Activated T-cell treated with anti-CD3 and anti-CD28 coated beads, Interleukin-2, amount 50 U/mL, for 24 hours (primary cell): Measurements from ENCODE around the gene KCNH6.
A peak's percentile ranks its signal among the peaks of the same experiment; 100 is the strongest.

Experiments
- DNase-seq: peaks from one replicate; pipeline ENCODE4 v3.0.0-alpha.2; 2020
- H3K27ac Mint-ChIP-seq: 2 replicates; pipeline ENCODE4 v1.8.0; 2020; ENCODE audit warnings: mild to moderate bottlenecking, mixed read lengths
- H3K27me3 Mint-ChIP-seq: 2 replicates; pipeline ENCODE4 v1.8.0; 2020; ENCODE audit warnings: mixed read lengths
- H3K36me3 Mint-ChIP-seq: 2 replicates; pipeline ENCODE4 v1.8.0; 2020; ENCODE audit warnings: low read depth, mixed read lengths
- H3K4me1 Mint-ChIP-seq: 2 replicates; pipeline ENCODE4 v1.8.0; 2020; ENCODE audit warnings: low read depth, mixed read lengths
- H3K4me3 Mint-ChIP-seq: 2 replicates; pipeline ENCODE4 v1.8.0; 2020; ENCODE audit warnings: mild to moderate bottlenecking, moderate library complexity, mixed read lengths
- H3K9me3 Mint-ChIP-seq: 2 replicates; pipeline ENCODE4 v1.8.0; 2020; ENCODE audit warnings: mixed read lengths

Gene KCNH6

GRCh38 chr17:63544467-63545301, 21.5 kb downstream of the KCNH6 start:
- DNase-seq: no peak
- Mint-ChIP-seq H3K4me3 (no peak overlapping the region), H3K36me3 (peaks cover 1% of the 10 kb centered on the region), H3K27me3 (peaks cover 9% of the 10 kb centered on the region), H3K9me3 (no peaks in the 10 kb centered on the region), H3K4me1 (peaks cover 5% of the 10 kb centered on the region), H3K27ac (no peak overlapping the region)

DNA sequence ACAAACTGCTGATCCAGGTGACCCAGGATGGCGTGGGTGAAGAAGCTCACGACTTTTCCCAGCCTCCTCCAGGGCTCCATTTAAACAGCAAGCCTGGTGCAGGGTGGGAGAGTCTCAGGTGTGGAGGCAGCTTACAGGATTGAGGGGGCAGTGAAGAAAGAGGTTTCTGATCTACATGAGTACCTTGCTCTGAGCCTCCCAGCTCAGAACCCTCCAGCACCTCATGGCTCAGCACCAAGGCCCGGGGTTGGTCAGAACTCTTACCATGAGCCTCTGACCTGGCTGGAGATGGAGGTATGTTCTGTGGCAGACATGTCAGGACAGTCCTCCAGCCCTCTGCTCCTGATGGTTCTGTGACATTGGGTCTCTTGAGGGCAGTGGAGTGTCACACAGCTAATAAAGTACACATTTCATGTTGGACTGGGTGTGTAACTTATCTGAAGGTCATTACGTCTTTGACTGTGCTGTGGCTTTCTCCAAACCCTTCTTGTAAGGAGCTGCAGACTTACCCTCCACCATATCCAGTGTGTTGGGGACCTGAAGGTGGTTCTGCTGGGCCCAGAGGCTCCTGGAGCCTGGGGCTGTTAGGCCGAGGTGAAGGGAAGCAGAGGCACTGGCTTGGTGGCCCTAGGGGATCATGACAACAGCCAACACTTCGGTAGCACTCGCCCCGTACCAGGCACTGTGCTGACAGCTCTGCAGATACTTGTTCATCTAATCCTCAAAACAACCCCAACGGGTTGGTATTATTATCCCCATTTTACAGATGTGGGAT, 23.3 kb downstream of the KCNH6 start:
- Mint-ChIP-seq H3K36me3 (peaks cover 15% of the 10 kb centered on the region), H3K4me1 (peaks cover 7% of the 10 kb centered on the region), H3K27me3 (no peaks in the 10 kb centered on the region), H3K9me3 (no peaks in the 10 kb centered on the region), H3K4me3 (no peak overlapping the region), H3K27ac (no peak overlapping the region)
- DNase-seq: peak; percentile 22

DNA sequence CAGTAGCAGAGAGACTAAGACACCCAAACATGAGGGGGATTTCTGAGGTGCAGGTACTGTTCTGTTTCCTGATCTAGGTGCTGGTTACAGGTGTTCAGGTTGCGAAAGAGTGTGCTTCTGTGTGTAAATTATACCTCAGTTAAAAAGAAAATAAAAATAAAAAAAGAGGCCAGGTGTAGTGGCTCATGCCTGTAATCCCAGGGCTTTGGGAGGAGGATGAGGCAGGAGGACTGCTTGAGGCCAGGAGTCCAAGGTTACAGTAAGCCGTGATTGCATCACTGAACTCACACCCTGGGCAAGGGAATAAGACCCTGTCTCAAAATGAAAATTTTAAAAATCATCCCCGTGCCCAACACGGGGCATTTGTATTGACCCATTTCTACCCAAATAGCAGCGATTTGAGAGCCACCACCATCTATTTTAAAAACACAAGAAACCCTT, 23.9 kb downstream of the KCNH6 start:
- Mint-ChIP-seq H3K4me3 (no peak overlapping the region), H3K36me3 (peaks cover 19% of the 10 kb centered on the region), H3K4me1 (peaks cover 10% of the 10 kb centered on the region), H3K27me3 (no peaks in the 10 kb centered on the region), H3K9me3 (no peaks in the 10 kb centered on the region), H3K27ac (no peak overlapping the region)
- DNase-seq: no peak

- peaks cover 39% of the 10 kb centered on the region for H3K36me3 Mint-ChIP-seq
- peak overlapping the region; percentile 99 for H3K4me3 Mint-ChIP-seq
- DNase-seq: no peak
- peaks cover 33% of the 10 kb centered on the region for H3K4me1 Mint-ChIP-seq
- H3K27ac Mint-ChIP-seq: peak overlapping the region; percentile 98
- no peaks in the 10 kb centered on the region for H3K9me3 Mint-ChIP-seq
- no peaks in the 10 kb centered on the region for H3K27me3 Mint-ChIP-seq
These were observed 26.3 kb downstream of the KCNH6 start for GRCh38 chr17:63549289-63549945.

GRCh38 chr17:63549946-63550816, 27.0 kb downstream of the KCNH6 start, which contains the start of gene DCAF7:
DCAF7 (plus strand) TSS chr17:63550477; CDS start chr17:63550678, 201 bp downstream.
- H3K27ac Mint-ChIP-seq: peak within 1 kb of the TSS; percentile 98
- H3K4me3 Mint-ChIP-seq: peak within 1 kb of the TSS; percentile 99
- H3K27me3 Mint-ChIP-seq: no peaks in the 10 kb centered on the region
- peak; percentile 99 for DNase-seq
- peaks cover 42% of the 10 kb centered on the region for H3K36me3 Mint-ChIP-seq
- no peaks in the 10 kb centered on the region for H3K9me3 Mint-ChIP-seq
- peaks cover 41% of the 10 kb centered on the region for H3K4me1 Mint-ChIP-seq

GRCh38 chr17:63550817-63551639, 27.9 kb downstream of the KCNH6 start:
- Mint-ChIP-seq H3K36me3 (peaks cover 46% of the 10 kb centered on the region), H3K27ac (peak overlapping the region; percentile 98), H3K4me1 (peaks cover 50% of the 10 kb centered on the region), H3K4me3 (peak overlapping the region; percentile 99), H3K9me3 (no peaks in the 10 kb centered on the region), H3K27me3 (no peaks in the 10 kb centered on the region)
- DNase-seq: no peak

- no peaks in the 10 kb centered on the region for H3K27me3 Mint-ChIP-seq
- no peaks in the 10 kb centered on the region for H3K9me3 Mint-ChIP-seq
- peaks cover 51% of the 10 kb centered on the region for H3K36me3 Mint-ChIP-seq
- peaks cover 58% of the 10 kb centered on the region for H3K4me1 Mint-ChIP-seq
- peak overlapping the region; percentile 84 for H3K27ac Mint-ChIP-seq
- peak overlapping the region; percentile 99 for H3K4me3 Mint-ChIP-seq
- no peak for DNase-seq
These were observed 29.1 kb downstream of the KCNH6 start for GRCh38 chr17:63552211-63552610.

DNA sequence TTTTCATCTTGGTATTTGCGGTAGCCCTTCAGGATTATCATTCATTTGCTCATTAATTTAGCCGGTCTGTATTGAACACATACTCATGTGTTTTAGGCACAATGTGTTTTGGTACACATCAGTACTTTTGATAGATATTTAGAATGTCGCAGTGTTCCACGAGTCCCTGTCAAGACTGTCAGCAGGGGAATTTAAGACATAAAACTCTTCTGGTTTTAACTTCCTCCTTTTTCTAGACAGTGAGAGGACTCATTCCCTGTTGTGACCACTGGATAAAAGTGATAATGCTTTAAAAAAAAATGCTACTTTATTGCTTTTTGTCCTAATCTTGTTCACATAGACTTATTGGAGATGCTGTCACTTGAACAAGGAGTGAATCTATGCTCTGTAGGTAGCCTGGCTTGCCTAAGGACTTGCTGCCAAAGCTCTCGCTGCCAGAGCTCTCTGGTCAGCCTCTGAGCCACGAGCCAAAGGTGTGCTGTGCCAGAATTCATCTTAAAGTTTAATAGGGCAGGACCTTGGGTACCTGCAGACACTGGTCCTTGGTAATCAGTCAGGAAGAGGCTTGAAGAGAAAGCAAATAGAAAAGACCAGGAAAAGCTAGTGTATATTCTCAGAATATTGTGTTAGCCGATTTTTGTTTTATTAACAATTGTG, 32.5 kb downstream of the KCNH6 start:
- Mint-ChIP-seq H3K4me1 (peaks cover 70% of the 10 kb centered on the region), H3K9me3 (no peaks in the 10 kb centered on the region), H3K27me3 (no peaks in the 10 kb centered on the region), H3K36me3 (peaks cover 47% of the 10 kb centered on the region), H3K27ac (peak overlapping the region; percentile 18), H3K4me3 (no peak overlapping the region)
- DNase-seq: no peak

DNA sequence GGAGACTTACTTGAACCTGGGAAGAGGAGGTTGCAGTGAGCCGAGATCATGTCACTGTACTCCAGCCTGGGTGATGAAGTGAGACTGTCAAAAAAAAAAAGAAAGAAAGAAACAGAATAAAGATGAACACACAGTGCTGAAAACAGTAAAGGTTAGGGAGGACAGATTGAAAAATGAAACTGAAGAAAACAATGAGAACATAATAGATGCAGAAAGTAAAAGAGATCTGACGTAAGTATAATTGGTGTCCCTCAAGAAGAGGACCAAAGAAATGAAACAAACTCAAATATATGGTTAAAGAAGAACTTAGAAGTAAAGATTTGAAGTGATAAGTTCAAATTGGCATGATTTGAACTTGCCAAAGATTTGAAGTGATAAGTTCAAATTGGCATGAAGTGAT, 34.3 kb downstream of the KCNH6 start:
- Mint-ChIP-seq H3K27ac (peak overlapping the region; percentile 76), H3K4me1 (peaks cover 79% of the 10 kb centered on the region), H3K27me3 (no peaks in the 10 kb centered on the region), H3K9me3 (no peaks in the 10 kb centered on the region), H3K36me3 (peaks cover 35% of the 10 kb centered on the region), H3K4me3 (no peak overlapping the region)
- no peak for DNase-seq

GRCh38 chr17:63558441-63558840, 35.3 kb downstream of the KCNH6 start:
- H3K27me3 Mint-ChIP-seq: no peaks in the 10 kb centered on the region
- peaks cover 76% of the 10 kb centered on the region for H3K4me1 Mint-ChIP-seq
- H3K36me3 Mint-ChIP-seq: peaks cover 25% of the 10 kb centered on the region
- H3K9me3 Mint-ChIP-seq: no peaks in the 10 kb centered on the region
- H3K4me3 Mint-ChIP-seq: no peak overlapping the region
- DNase-seq: no peak
- H3K27ac Mint-ChIP-seq: no peak overlapping the region

DNA sequence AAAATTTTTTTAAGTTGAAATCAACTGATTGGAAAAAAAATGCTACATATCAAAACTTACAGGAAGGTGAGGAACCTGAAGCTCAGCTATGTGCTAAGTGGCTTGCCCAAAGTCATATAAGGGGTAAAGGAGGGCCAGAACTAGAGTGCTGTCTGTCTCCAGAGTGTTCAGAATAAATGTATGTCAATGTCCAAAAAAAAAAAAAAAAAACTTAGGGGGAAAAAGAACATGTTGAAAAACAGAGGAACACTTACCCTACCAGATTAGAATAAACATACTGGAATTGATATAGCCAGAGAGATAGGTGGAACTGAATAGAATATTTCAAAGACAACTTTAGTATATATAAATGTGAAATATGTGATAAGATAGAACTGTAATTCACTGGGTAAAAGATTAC, 38.7 kb downstream of the KCNH6 start:
- Mint-ChIP-seq H3K9me3 (no peaks in the 10 kb centered on the region), H3K36me3 (peaks cover 12% of the 10 kb centered on the region), H3K4me1 (peaks cover 58% of the 10 kb centered on the region), H3K27ac (no peak overlapping the region), H3K27me3 (no peaks in the 10 kb centered on the region), H3K4me3 (no peak overlapping the region)
- no peak for DNase-seq

GRCh38 chr17:63563339-63563738, 40.2 kb downstream of the KCNH6 start:
- Mint-ChIP-seq H3K36me3 (peaks cover 4% of the 10 kb centered on the region), H3K9me3 (no peaks in the 10 kb centered on the region), H3K4me3 (no peak overlapping the region), H3K4me1 (peaks cover 50% of the 10 kb centered on the region), H3K27me3 (no peaks in the 10 kb centered on the region), H3K27ac (no peak overlapping the region)
- DNase-seq: no peak

DNA sequence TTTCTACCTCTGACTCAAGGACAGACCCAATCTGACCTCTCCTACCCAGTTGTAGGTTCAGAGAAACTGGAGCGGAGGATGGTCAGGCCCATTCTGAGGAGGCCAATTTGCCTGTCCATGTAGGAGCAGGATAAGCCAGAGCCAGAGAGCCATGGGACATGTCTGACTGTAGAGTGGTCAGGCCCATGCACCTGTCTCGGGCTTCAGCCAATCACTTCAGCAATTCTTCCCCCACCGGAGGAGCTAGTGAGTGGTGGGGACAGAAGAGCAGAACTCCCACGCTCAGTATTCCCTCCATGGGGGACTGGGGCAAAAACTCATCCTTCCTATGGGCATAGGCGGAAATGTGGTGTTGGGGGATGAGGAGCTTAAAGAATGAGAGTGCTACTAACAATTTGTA, 41.4 kb downstream of the KCNH6 start:
- Mint-ChIP-seq H3K9me3 (no peaks in the 10 kb centered on the region), H3K27ac (no peak overlapping the region), H3K36me3 (peaks cover 12% of the 10 kb centered on the region), H3K4me3 (no peak overlapping the region), H3K27me3 (no peaks in the 10 kb centered on the region), H3K4me1 (peaks cover 52% of the 10 kb centered on the region)
- no peak for DNase-seq
